Measurements from ENCODE around the gene METAP1. TPM values are rescaled to one million over a fixed set of nuclear protein-coding genes. Genes with fewer than 3 reads are reported as not detected.
A peak's percentile ranks its signal among the peaks of the same experiment; 100 is the strongest.

Gene METAP1
- total and polyA plus RNA-seq, 2 of the 4 experiments (the other 2 are of a cell fraction), result 43.7 to 47.9 TPM

DNA sequence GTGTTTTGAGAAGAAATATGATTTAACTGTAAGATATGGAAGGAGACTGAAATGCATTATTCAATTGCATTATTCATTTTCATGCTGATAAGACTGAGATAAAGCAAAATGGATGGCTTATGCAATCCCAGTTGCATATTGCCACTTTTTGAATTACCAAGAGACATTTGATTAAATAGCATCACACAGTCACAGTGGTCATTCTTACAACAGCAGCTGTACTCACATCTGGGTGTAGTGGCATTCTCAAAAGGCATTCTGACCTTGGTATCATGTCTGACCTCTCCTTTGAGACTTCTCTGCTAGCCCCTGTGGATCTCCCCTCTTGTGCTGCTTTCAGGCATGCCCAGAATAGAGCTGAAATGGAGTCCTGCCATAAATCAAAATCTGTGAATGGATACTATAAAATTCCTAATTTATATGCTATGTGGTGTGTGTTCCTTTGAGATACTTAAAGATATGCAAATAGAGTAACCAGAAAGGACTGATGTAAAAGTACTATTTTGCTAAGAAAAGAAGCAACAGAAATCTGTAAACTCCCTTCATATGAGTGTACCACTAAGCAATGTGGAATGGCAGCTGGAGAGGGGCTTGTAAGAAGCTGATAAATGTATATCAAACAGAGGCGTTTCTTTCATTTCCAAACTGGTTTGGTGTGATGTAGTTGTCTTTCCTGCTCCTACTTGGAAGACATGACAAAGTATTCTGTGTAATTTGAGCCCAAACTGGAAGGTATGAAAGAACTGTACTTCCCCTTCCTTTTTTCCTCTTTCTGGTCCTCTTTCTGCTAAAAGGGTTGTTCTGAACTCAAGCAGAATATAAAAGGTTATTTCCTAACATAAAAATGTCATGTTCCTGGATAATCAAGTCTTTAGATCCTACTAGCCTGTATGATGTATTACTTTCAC, 25.4 kb upstream of the METAP1 start:
- H3K14ac ChIP-seq (replicated peaks; ENCODE audit: low read depth, low read length), result no peak overlapping the region; the same call in 1 of the 2 replicates
- H4K8ac ChIP-seq (ENCODE audit: low read depth in 2 of 2, low read length in 2 of 2), result 0 out of 4 replicates have a peak overlapping the region, but pooled peaks of 1 of the 2 experiments have one; percentile 19
- no peak overlapping the region for H3K23ac ChIP-seq (ENCODE audit: low read depth, low read length)
- TF ChIP-seq CEBPB (IDR thresholded peaks at IDR 0.05; ENCODE audit: low read depth, low read length), result no peak
- DNase-seq (peak; percentile 5), ATAC-seq (ENCODE audit: low read depth) (0 out of 2 replicates have a peak, but pooled peaks have one; percentile 32)
- H3K4me3 ChIP-seq (ENCODE audit: insufficient read depth, low read depth, low read length), result no peak overlapping the region
- no peak overlapping the region for H3K4ac ChIP-seq (ENCODE audit: low read depth, low read length)
- H3K4me1 ChIP-seq (ENCODE audit: control insufficient read depth, insufficient read depth, low read length), result no peaks in the 10 kb centered on the region
- POLR2A ChIA-PET (ENCODE audit: unreplicated experiment), result no interaction called here
- H3K9me3 ChIP-seq (ENCODE audit: control insufficient read depth, insufficient read depth, low read length), result no peaks in the 10 kb centered on the region
- H4K20me1 ChIP-seq (ENCODE audit: insufficient read depth, low read length), result no peaks in the 10 kb centered on the region
- no peaks in the 10 kb centered on the region for H3K79me1 ChIP-seq (ENCODE audit: low read depth in 1 of 2, low read length in 2 of 2)
- H3K27me3 ChIP-seq (ENCODE audit: control insufficient read depth, insufficient read depth, low read length), result no peaks in the 10 kb centered on the region; the same call in 1 of the 2 replicates
- CTCF ChIA-PET, result no interaction called here
- no peak overlapping the region for H2BK120ac ChIP-seq (ENCODE audit: low read depth, low read length)
- H2AFZ ChIP-seq (replicated peaks; ENCODE audit: low read length, poor library complexity), result no peak overlapping the region
- no peak overlapping the region for H2BK20ac ChIP-seq (ENCODE audit: low read depth, low read length)
- H3K36me3 ChIP-seq (ENCODE audit: control insufficient read depth, insufficient read depth, low read length), result no peaks in the 10 kb centered on the region
- no peaks in the 10 kb centered on the region for H3K9me1 ChIP-seq (ENCODE audit: insufficient read depth, low read length)
- H3K9ac ChIP-seq (ENCODE audit: low read depth, low read length), result no peak overlapping the region
- dilution Hi-C loops (cut with HindIII; ENCODE audit: low sequenced_read_pairs, unreplicated experiment), result no loop called here
- H4K91ac ChIP-seq (ENCODE audit: insufficient read depth, low read depth, low read length), result no peak overlapping the region
- no peak overlapping the region for H2BK5ac ChIP-seq (ENCODE audit: low read depth, low read length, poor library complexity, severe bottlenecking)
- H4K5ac ChIP-seq (ENCODE audit: low read depth, low read length), result no peak overlapping the region
- H3K4me2 ChIP-seq (ENCODE audit: low read depth, low read length), result no peak overlapping the region
- WGBS, 2 experiments (ENCODE audit: extremely low coverage in 2 of 2, insufficient read length in 1 of 2), result no CpG with 5 or more reads among the region's 1 CpG
- H3K27ac ChIP-seq (ENCODE audit: insufficient read depth, low read length), result no peak overlapping the region
- no peak overlapping the region for H3K56ac ChIP-seq (ENCODE audit: extremely low read depth, insufficient read depth, low read length)
- no peak overlapping the region for H2BK15ac ChIP-seq (ENCODE audit: low read depth, low read length)
- BruUV-seq (replicated peaks), result no TSS peak
- in situ Hi-C loops (cut with MboI; ENCODE audit: low sequenced_read_pairs), result no loop called here
- intact Hi-C loops (cut with micrococcal nuclease), result no loop called here
- no peak overlapping the region for H3K18ac ChIP-seq (ENCODE audit: low read depth, low read length)
- no peak overlapping the region for H2AK5ac ChIP-seq (ENCODE audit: low read depth, low read length)
- H2AK9ac ChIP-seq (replicated peaks; ENCODE audit: low read depth, low read length, poor library complexity), result no peak overlapping the region
